LNCaP clone FGC (cell line): Measurements from ENCODE around the gene UNC13C.

Experiments used
- DNase-seq: peaks from one replicate; pipeline ENCODE4 v3.0.0-alpha.2; 2011; ENCODE audit warnings: low read depth
- H3K4me3 ChIP-seq: 2 replicates; pipeline ENCODE4 v1.5.1; 2011; ENCODE audit warnings: mild to moderate bottlenecking, low read depth, low read length, control low read depth
- TF ChIP-seq, protein P1 (sequence below): IDR thresholded peaks from 2 replicates; pipeline ENCODE4 v1.5.1; 2012; ENCODE audit warnings: mild to moderate bottlenecking; ENCODE audit not compliant: control insufficient read depth, insufficient read depth; ENCODE audit errors: extremely low read depth

Gene UNC13C

GRCh38 chr15:54017251-54017650 is 39.0 kb downstream of the UNC13C start:
- no peak overlapping the region for H3K4me3 ChIP-seq
- TF ChIP-seq, protein P1, sequence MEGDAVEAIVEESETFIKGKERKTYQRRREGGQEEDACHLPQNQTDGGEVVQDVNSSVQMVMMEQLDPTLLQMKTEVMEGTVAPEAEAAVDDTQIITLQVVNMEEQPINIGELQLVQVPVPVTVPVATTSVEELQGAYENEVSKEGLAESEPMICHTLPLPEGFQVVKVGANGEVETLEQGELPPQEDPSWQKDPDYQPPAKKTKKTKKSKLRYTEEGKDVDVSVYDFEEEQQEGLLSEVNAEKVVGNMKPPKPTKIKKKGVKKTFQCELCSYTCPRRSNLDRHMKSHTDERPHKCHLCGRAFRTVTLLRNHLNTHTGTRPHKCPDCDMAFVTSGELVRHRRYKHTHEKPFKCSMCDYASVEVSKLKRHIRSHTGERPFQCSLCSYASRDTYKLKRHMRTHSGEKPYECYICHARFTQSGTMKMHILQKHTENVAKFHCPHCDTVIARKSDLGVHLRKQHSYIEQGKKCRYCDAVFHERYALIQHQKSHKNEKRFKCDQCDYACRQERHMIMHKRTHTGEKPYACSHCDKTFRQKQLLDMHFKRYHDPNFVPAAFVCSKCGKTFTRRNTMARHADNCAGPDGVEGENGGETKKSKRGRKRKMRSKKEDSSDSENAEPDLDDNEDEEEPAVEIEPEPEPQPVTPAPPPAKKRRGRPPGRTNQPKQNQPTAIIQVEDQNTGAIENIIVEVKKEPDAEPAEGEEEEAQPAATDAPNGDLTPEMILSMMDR: no peak
- no peak for DNase-seq

- TF ChIP-seq, protein P1: no peak
- DNase-seq: no peak
- H3K4me3 ChIP-seq: no peak overlapping the region
Observed at GRCh38 chr15:54017959-54018358, 39.7 kb downstream of the UNC13C start.

- DNase-seq: no peak
- TF ChIP-seq, protein P1: no peak
- no peak overlapping the region for H3K4me3 ChIP-seq
Observed at GRCh38 chr15:54026258-54026657, 48.0 kb downstream of the UNC13C start.

GRCh38 chr15:54026891-54027290 is 48.6 kb downstream of the UNC13C start:
- TF ChIP-seq, protein P1: no peak

DNA sequence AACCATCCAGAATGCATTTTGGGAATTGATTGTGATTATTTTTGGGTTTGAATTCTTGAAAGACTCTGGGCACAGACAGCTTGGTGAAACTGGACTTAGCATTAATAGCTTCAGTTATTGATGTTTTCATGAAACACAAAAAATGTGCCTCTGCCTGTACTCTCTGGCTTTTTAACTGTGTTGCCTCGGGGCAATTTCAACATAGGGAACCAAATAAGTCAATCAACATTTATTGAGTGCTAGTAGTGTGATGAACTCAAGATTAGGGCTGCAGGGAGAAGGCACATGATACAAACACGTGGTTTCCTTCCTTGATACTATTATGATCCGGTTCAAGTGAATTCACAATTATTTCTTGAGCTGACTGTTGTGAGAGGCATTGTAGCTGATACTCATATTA is 50.8 kb downstream of the UNC13C start:
- TF ChIP-seq, protein P1: no peak
- no peak for DNase-seq
- H3K4me3 ChIP-seq: no peak overlapping the region

More at GRCh38 chr15:54026891-54027290, 48.6 kb downstream of the UNC13C start:
- DNase-seq: no peak
- H3K4me3 ChIP-seq: no peak overlapping the region

GRCh38 chr15:54032066-54032465 is 53.8 kb downstream of the UNC13C start:
- TF ChIP-seq, protein P1: no peak
- DNase-seq: no peak
- H3K4me3 ChIP-seq: no peak overlapping the region

DNA sequence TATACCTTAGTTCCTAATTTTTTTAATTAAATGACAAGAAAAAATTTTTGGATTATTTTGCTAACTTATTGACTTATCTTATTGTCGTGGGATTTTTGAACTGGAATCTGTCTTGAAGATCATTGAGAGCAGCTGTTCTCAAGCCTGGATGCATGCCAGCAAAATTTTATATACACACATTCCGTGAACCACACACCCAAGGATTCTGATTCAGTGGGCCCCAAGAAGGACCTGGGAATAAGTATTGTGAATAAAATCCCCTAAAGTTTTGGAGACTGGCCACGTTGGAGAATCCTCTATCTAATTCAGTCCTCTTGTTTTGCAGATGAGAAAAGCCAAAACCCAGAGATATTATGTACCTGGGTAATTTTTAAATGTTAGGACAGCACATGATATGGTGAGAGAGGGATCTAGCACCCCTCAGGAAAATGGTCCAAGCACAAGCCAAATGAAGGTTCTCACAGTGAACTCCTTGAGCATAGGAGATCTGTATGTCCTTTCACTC is 55.2 kb downstream of the UNC13C start:
- TF ChIP-seq, protein P1: no peak
- no peak overlapping the region for H3K4me3 ChIP-seq

More for the DNA sequence above, 55.2 kb downstream of the UNC13C start:
- no peak for DNase-seq
